ENCODE data around the gene PITX2.

GRCh38 chr4:110641218-110641617, 18.3 kb upstream of the PITX2 start:
- TF ChIP-seq POLR2A (IDR thresholded peaks at IDR 0.05) = no peak
- TF ChIP-seq CTCF (IDR thresholded peaks at IDR 0.05) = no peak

Data from thyroid gland (tissue), 4 donors.